ENCODE measurements around the gene FTH1. TPM values are rescaled to one million over a fixed set of nuclear protein-coding genes. Genes with fewer than 3 reads are reported as not detected.
"Not testable (repeated sequence)": the region's sequence is repeated elsewhere in the genome, so short reads cannot be mapped to it uniquely, and the experiment has no call there.

The FTH1 gene
- total and polyA plus RNA-seq, 11 donors: 1,764 to 5,397 (median 2,454) TPM

DNA sequence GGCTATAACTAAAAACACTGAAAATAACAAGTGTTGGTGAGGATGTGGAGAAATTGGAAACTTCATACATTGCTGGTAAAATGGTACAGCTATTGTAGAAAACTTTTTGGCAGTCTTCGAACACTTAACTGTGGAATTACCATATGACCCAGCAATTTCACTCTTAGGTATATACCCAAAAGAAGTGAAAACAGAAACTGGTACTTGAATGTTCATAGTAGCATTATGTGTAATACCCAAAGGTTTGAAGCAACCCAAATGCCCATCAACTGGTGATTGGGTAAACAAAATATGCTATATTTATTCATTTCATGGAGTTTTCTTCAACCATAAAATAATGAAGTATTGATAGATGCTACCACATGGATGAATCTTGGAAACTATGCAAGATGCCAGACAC, 40.8 kb upstream of the FTH1 start:
- H3K4me3 ChIP-seq: no peak overlapping the region
- no peaks in the 10 kb centered on the region for H3K36me3 ChIP-seq
- 93 to 100% (median 97%) methylated on average over 1 of the region's 1 CpG for WGBS, 4 donors
- peaks cover 0 to 21% (median 4%) of the 10 kb centered on the region in 12 donors for H3K4me1 ChIP-seq
- intact Hi-C loops (cut with DNase I): no loop called here
- no peaks in the 10 kb centered on the region for H3K27me3 ChIP-seq
- ATAC-seq (no peak), DNase-seq (no peak)
- H3K9me3 ChIP-seq: no peaks in the 10 kb centered on the region
- no peak for TF ChIP-seq POLR2A (IDR thresholded peaks at IDR 0.05)
- no peak for TF ChIP-seq CTCF (IDR thresholded peaks at IDR 0.05)
- no peak overlapping the region for H3K27ac ChIP-seq

- no peak for TF ChIP-seq POLR2A (IDR thresholded peaks at IDR 0.05)
- no peak for TF ChIP-seq CTCF (IDR thresholded peaks at IDR 0.05)
- H3K27ac ChIP-seq: peak overlapping the region in 1 of 12 donors; percentile 66
- H3K9me3 ChIP-seq: peaks cover 0 to 5% (median 0%) of the 10 kb centered on the region in 12 donors
- no peaks in the 10 kb centered on the region for H3K36me3 ChIP-seq
- peaks cover 0 to 21% (median 4%) of the 10 kb centered on the region in 12 donors for H3K4me1 ChIP-seq
- H3K27me3 ChIP-seq: no peaks in the 10 kb centered on the region
- ATAC-seq: peak in 3 of 4 donors; percentile 70 to 79 (median 74)
- no peak overlapping the region for H3K4me3 ChIP-seq
- 47 to 65% (median 56%) methylated on average over 2 of the region's 2 CpGs for WGBS, 4 donors
- peak in 2 of 5 donors; percentile 48 for DNase-seq
- intact Hi-C loops (cut with DNase I): no loop called here
Measured at GRCh38 chr11:62004473-62004872, 37.0 kb upstream of the FTH1 start.

GRCh38 chr11:62002283-62002682, 34.8 kb upstream of the FTH1 start:
- H3K9me3 ChIP-seq: peaks cover 0 to 13% (median 3%) of the 10 kb centered on the region in 12 donors
- intact Hi-C loops (cut with DNase I): not testable (repeated sequence)

DNA sequence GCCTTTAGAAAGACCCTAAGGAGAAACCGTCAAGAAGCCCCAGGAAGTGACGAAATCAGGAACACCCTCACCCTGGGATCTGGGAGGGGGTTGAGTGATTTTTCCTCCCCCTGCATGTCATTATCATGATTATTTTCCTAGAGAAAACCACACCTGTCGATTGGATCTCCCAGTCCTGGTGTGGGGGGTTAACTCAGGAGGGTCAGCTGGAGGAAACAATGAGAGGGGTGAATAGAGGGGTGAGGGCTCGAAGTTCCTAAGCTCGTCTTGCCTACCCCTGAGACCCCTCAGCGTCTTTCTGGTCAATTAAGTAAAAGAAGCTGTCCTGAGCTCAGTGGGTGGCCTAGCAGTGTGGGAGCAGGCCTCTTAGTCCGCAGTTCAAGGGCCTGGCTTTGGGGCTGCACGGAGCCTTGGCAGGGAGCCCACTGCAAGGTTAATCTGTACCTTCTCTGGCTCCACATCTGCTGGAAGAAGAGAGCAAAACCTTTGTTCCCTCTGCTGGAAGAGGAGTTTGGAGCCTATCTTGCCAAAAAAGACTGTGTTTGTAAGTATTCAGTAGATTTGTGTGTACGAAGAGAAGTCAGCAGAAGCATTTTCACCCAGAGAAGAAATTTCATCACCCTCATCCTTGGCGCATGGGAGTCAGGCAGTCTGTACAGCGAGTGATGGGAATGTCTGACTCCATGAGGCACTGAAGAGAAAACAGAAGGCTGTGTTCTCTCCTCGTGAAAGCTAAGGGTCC, 34.2 kb upstream of the FTH1 start:
- Histone ChIP-seq H3K9me3 (peaks cover 0 to 13% (median 3%) of the 10 kb centered on the region in 12 donors), H3K36me3 (no peaks in the 10 kb centered on the region), H3K27me3 (no peaks in the 10 kb centered on the region), H3K4me3 (no peak overlapping the region), H3K27ac (no peak overlapping the region), H3K4me1 (peaks cover 0 to 21% (median 4%) of the 10 kb centered on the region in 12 donors)
- ATAC-seq (peak in 2 of 4 donors; percentile 39 to 47), DNase-seq (peak in 1 of 5 donors; percentile 32)
- WGBS, 4 donors: 63 to 72% (median 64%) methylated on average over 12 of the region's 12 CpGs
- TF ChIP-seq CTCF (IDR thresholded peaks at IDR 0.05): no peak
- TF ChIP-seq POLR2A (IDR thresholded peaks at IDR 0.05): no peak
- intact Hi-C loops (cut with DNase I): no loop called here

More at GRCh38 chr11:62002283-62002682, 34.8 kb upstream of the FTH1 start:
- H3K27me3 ChIP-seq, H3K36me3 ChIP-seq, H3K4me3 ChIP-seq, H3K27ac ChIP-seq, DNase-seq, ATAC-seq: not testable (repeated sequence)
- WGBS, 4 donors: 92 to 95% (median 93%) methylated on average over 6 to 8 of the region's 8 CpGs
- peaks cover 0 to 21% (median 4%) of the 10 kb centered on the region in 12 donors for H3K4me1 ChIP-seq
